Mucosa of stomach (tissue), 1 donor: ENCODE measurements around the gene CD79B.

Source experiments
- H3K27me3 ChIP-seq: one replicate; pipeline ENCODE4 v1.7.0; 2013; ENCODE audit warnings: mild to moderate bottlenecking, low read length; ENCODE audit not compliant: control insufficient read depth, insufficient read depth
- H3K36me3 ChIP-seq: one replicate; pipeline ENCODE4 v1.7.0; 2013; ENCODE audit warnings: low read length; ENCODE audit not compliant: control insufficient read depth, insufficient read depth
- H3K4me1 ChIP-seq: one replicate; pipeline ENCODE4 v1.7.0; 2013; ENCODE audit warnings: mild to moderate bottlenecking, low read length; ENCODE audit not compliant: control insufficient read depth, insufficient read depth
- H3K4me3 ChIP-seq: one replicate; pipeline ENCODE4 v1.7.0; 2013; ENCODE audit warnings: low read length
- H3K9ac ChIP-seq: one replicate; pipeline ENCODE4 v1.7.0; 2013; ENCODE audit warnings: mild to moderate bottlenecking, low read length, moderate library complexity
- H3K9me3 ChIP-seq: one replicate; pipeline ENCODE4 v1.7.0; 2013; ENCODE audit warnings: mild to moderate bottlenecking, low read length, moderate library complexity; ENCODE audit not compliant: control insufficient read depth
- donor health status: Pancreatic carcinoma.

The CD79B gene

DNA sequence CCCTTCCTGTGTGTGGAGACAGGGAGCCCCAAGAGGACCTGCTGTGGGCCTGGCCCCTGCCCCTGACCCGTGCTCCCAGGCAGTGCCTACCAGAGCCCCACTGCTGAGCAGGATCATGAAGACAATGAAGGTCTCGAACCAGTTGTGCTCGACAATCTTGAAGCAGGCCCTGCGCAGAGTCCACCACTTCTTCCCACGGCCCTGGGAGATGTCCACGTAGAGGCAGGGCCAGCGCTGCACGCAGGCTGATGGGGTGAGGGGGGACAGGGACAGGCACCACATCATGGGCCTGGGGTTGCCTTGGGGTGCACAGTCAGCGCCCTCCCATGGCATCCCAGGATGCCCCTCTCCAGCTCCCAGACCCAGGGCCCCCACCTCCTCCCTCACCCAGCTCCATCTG is 16.4 kb upstream of the CD79B start:
- H3K36me3 ChIP-seq: no peaks in the 10 kb centered on the region
- H3K9ac ChIP-seq: no peak overlapping the region
- no peaks in the 10 kb centered on the region for H3K4me1 ChIP-seq
- H3K27me3 ChIP-seq: peaks cover 9% of the 10 kb centered on the region
- H3K9me3 ChIP-seq: no peaks in the 10 kb centered on the region
- no peak overlapping the region for H3K4me3 ChIP-seq

DNA sequence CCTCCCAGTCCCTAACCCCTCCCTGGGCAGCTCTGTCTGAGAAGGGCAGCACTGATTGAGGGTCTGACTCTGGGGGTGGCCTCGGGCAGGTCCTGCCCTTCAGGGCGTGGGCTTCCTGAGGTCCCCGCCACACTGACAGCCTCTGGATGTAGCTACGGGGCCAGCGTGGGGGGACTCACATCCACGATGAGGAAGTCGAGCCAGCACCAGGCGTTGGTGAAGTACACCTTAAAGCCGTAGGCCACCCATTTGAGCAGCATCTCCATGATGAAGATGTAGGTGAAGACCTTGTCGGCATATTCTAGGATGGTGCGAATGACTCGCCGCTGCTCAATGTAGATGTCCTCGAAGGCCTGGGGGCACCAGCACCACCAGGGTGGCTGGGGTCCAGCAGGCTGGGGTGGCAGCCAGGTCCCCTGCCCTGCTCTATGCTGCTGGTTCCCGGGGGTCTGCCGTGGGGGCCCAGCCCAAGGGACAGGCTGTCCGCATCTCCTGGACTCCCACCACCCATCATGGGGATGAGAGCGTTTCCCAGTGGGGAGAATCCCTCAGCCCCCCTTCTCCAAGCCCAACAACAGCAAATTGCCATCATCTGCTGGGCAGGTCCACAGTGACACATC is 15.7 kb upstream of the CD79B start:
- Histone ChIP-seq H3K9ac (no peak overlapping the region), H3K27me3 (peaks cover 9% of the 10 kb centered on the region), H3K4me1 (no peaks in the 10 kb centered on the region), H3K9me3 (no peaks in the 10 kb centered on the region), H3K4me3 (no peak overlapping the region), H3K36me3 (no peaks in the 10 kb centered on the region)

DNA sequence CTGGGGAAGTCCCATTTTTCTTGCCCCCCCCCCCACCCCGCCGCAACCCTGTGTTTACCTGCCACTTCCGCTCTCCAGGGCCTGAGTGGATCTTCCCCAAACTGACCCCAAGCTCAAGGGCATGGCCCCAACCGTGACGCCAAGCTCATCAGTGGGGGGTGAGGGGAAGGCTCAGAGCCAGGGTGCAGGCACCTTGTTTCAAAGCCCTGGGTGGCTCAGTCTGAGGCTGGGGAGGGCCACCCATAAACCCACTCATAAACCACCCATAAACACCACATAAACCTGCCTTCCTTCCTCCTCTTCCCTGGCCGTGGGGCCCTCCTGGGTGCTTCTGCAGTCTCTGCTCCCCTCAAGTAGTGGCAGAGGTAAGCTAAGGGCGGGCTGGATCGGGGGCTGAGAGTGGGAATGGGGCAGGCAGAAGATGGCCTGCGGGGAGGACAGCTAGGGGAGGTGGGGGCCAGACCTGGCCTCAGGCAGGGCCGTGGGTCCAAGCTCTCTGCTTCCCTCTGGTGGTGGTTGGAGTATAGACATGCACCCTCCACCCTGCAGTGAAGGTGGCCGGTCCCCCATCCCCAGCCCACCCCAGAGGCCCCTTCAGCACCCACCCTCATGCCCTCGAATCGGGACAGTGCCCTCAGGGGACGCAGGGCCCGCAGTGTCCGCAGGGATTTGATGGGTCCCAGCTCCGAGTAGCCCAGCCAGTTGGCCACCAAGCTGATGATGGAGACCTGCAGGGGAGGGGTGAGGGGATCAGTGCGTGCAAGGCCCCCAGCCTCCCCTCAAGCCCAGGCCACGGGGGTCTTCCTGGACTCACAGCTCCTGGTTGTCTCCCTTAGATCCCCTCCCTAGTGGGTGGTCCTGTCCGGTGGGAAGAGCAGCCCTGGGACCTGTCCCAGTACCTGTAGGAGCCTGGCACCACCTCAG is 14.6 kb upstream of the CD79B start:
- H3K4me3 ChIP-seq: no peak overlapping the region
- H3K9ac ChIP-seq: no peak overlapping the region
- no peaks in the 10 kb centered on the region for H3K4me1 ChIP-seq
- no peaks in the 10 kb centered on the region for H3K9me3 ChIP-seq
- no peaks in the 10 kb centered on the region for H3K36me3 ChIP-seq
- peaks cover 4% of the 10 kb centered on the region for H3K27me3 ChIP-seq

DNA sequence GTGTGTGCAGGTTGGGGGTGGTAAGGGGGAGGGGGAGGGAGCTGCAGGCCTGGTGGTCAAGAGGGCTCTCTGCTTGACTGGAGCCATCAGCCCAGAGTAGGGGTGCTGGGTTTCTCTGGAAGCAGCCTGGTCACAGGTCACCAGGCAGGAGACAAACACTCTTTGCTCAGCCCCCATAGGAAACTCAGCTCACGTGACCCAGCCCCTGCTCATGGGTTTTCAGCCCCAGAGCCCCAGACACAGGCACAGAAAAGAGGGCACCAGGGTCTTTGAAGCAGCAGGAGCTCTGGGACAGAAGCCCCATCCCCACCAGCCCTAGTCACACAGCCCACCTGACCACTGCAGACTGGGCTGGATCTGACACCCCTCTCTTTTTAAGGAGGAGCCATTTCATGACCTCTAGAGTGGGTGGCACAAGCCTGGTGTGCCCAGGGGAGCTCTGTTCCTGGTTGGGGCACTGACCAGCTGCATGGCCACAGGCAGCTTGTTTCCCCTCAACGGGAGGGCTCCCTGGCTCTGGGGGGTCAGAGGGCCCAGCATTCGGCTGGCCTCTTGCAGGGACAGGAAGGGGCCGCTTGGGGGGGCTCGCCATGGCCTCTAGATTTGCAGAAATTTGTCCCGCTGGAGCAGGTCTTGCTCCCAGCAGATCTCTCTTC is 13.8 kb upstream of the CD79B start:
- Histone ChIP-seq H3K9ac (no peak overlapping the region), H3K27me3 (peaks cover 4% of the 10 kb centered on the region), H3K4me3 (no peak overlapping the region), H3K4me1 (no peaks in the 10 kb centered on the region), H3K36me3 (no peaks in the 10 kb centered on the region), H3K9me3 (no peaks in the 10 kb centered on the region)

GRCh38 chr17:63944736-63945499 is 12.8 kb upstream of the CD79B start:
- H3K9ac ChIP-seq: no peak overlapping the region
- H3K9me3 ChIP-seq: no peaks in the 10 kb centered on the region
- H3K27me3 ChIP-seq: peaks cover 2% of the 10 kb centered on the region
- H3K4me3 ChIP-seq: no peak overlapping the region
- H3K4me1 ChIP-seq: no peaks in the 10 kb centered on the region
- H3K36me3 ChIP-seq: no peaks in the 10 kb centered on the region

GRCh38 chr17:63943745-63944144 is 11.6 kb upstream of the CD79B start:
- no peak overlapping the region for H3K4me3 ChIP-seq
- no peaks in the 10 kb centered on the region for H3K27me3 ChIP-seq
- H3K9ac ChIP-seq: no peak overlapping the region
- no peaks in the 10 kb centered on the region for H3K9me3 ChIP-seq
- H3K4me1 ChIP-seq: no peaks in the 10 kb centered on the region
- no peaks in the 10 kb centered on the region for H3K36me3 ChIP-seq

GRCh38 chr17:63942309-63942985 is 10.3 kb upstream of the CD79B start:
- Histone ChIP-seq H3K9ac (no peak overlapping the region), H3K36me3 (no peaks in the 10 kb centered on the region), H3K4me1 (no peaks in the 10 kb centered on the region), H3K9me3 (no peaks in the 10 kb centered on the region), H3K27me3 (no peaks in the 10 kb centered on the region), H3K4me3 (no peak overlapping the region)

- H3K36me3 ChIP-seq: no peaks in the 10 kb centered on the region
These were observed 9.6 kb upstream of the CD79B start for GRCh38 chr17:63941751-63942150.

DNA sequence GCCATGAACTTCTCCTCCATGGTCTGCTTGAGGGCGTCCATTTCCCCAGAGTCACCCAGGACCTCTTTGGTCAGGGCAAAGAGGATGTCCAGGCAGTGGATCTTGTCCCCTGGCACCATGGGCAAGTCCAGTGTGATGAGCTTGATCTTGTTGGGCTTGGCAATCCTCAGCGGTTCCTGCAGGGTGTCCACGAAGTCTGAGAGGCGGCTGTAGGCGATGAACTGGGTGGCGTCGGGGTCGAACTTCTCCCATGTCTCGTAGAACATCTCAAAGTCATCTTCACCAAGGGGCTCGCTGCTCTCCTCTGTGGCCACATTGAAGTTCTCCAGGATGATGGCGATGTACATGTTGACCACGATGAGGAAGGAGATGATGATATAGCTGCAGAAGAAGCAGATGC is 9.0 kb upstream of the CD79B start:
- H3K4me1 ChIP-seq: no peaks in the 10 kb centered on the region
- H3K27me3 ChIP-seq: no peaks in the 10 kb centered on the region
- no peak overlapping the region for H3K4me3 ChIP-seq
- no peaks in the 10 kb centered on the region for H3K9me3 ChIP-seq
- no peak overlapping the region for H3K9ac ChIP-seq
- H3K36me3 ChIP-seq: no peaks in the 10 kb centered on the region

More at GRCh38 chr17:63941751-63942150, 9.6 kb upstream of the CD79B start:
- Histone ChIP-seq H3K4me1 (no peaks in the 10 kb centered on the region), H3K9me3 (no peaks in the 10 kb centered on the region), H3K4me3 (no peak overlapping the region), H3K27me3 (no peaks in the 10 kb centered on the region), H3K9ac (no peak overlapping the region)

GRCh38 chr17:63940584-63940983 is 8.5 kb upstream of the CD79B start:
- H3K4me1 ChIP-seq: no peaks in the 10 kb centered on the region
- H3K9me3 ChIP-seq: no peaks in the 10 kb centered on the region
- no peak overlapping the region for H3K9ac ChIP-seq
- no peak overlapping the region for H3K4me3 ChIP-seq
- H3K36me3 ChIP-seq: no peaks in the 10 kb centered on the region
- H3K27me3 ChIP-seq: no peaks in the 10 kb centered on the region

DNA sequence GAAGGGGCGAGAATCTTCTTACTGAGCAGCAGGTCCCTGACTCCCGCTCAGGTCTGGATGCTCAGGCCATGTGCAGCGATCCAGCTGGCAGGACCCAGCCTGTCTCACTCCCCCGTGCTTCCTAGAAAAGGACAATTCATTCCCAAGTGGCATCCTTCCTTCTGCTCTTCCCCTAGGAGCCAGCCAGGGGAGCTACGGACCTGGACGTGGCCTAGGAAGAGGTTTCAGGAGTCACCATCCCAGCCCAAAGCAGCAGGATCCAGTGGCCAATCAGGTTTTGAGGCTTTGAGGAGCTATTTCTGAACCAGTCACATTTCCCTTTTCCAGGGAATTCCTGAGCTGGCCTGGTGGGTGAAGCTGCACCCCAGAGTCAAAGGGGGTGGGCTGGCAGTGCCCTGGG is 7.8 kb upstream of the CD79B start:
- H3K9ac ChIP-seq: no peak overlapping the region
- no peaks in the 10 kb centered on the region for H3K36me3 ChIP-seq
- no peak overlapping the region for H3K4me3 ChIP-seq
- no peaks in the 10 kb centered on the region for H3K4me1 ChIP-seq
- H3K9me3 ChIP-seq: no peaks in the 10 kb centered on the region
- peaks cover under 1% of the 10 kb centered on the region for H3K27me3 ChIP-seq
